HepG2 (cell line): ENCODE measurements around the gene PANK4. TPM values are rescaled to one million over a fixed set of nuclear protein-coding genes. Genes with fewer than 3 reads are reported as not detected.
A peak's percentile ranks its signal among the peaks of the same experiment; 100 is the strongest.

Source experiments
- FLYWCH1 ChIP-seq: sonication (generic); formaldehyde crosslinking; IDR thresholded peaks from 2 replicates; pipeline ENCODE4 v1.8.1; 2023; ENCODE audit warnings: mild to moderate bottlenecking, missing genetic modification reagents
- HNF4A ChIP-seq: sonication (generic); formaldehyde crosslinking; IDR thresholded peaks from 2 replicates; pipeline ENCODE4 v1.4.0; 2020; ENCODE audit warnings: missing genetic modification reagents
- JDP2 ChIP-seq: sonication (generic); formaldehyde crosslinking; IDR thresholded peaks from 2 replicates; pipeline ENCODE4 v1.8.1; 2022; ENCODE audit warnings: missing genetic modification reagents, borderline replicate concordance
- KAT2B ChIP-seq: fragments of 150-350 bp; IDR thresholded peaks from 2 replicates; pipeline ENCODE4 v1.6.1; 2014; ENCODE audit warnings: low read depth, low read length, borderline replicate concordance
- LCORL ChIP-seq, 2 experiments: fragments of 450-650 bp in 1 of 2; sonication (generic) in 1 of 2; formaldehyde crosslinking in 1 of 2; IDR thresholded peaks; 2 replicates each; pipeline versions ENCODE4 v1.5.0 to v1.6.1; 2017 to 2020; ENCODE audit warnings: antibody characterized with exemption in 1 of 2, missing genetic modification reagents in 1 of 2
- MAFG ChIP-seq: sonication (generic); formaldehyde crosslinking; IDR thresholded peaks from 2 replicates; pipeline ENCODE4 v1.5.1; 2020; ENCODE audit warnings: mild to moderate bottlenecking, missing genetic modification reagents
- POLR2AphosphoS5 ChIP-seq: IDR thresholded peaks from 2 replicates; pipeline ENCODE4 v1.6.1; 2012; ENCODE audit warnings: low read depth, low read length
- RFX1 ChIP-seq: fragments of 450-650 bp; IDR thresholded peaks from 2 replicates; pipeline ENCODE4 v1.6.1; 2017
- RXRA ChIP-seq: sonication (generic); formaldehyde crosslinking; IDR thresholded peaks from 2 replicates; pipeline ENCODE4 v1.5.1; 2020; ENCODE audit warnings: missing genetic modification reagents
- ZBTB38 ChIP-seq: sonication (generic); formaldehyde crosslinking; IDR thresholded peaks from 2 replicates; pipeline ENCODE4 v1.5.1; 2020; ENCODE audit warnings: mild to moderate bottlenecking, missing genetic modification reagents
- ZFP37 ChIP-seq: sonication (generic); formaldehyde crosslinking; IDR thresholded peaks from 2 replicates; pipeline ENCODE4 v1.4.0; 2020; ENCODE audit warnings: missing genetic modification reagents, borderline replicate concordance
- ZNF124 ChIP-seq: sonication (generic); formaldehyde crosslinking; IDR thresholded peaks from 2 replicates; pipeline ENCODE4 v1.4.0; 2020; ENCODE audit warnings: missing genetic modification reagents
- ZNF160 ChIP-seq: sonication (generic); formaldehyde crosslinking; IDR thresholded peaks from 2 replicates; pipeline ENCODE4 v1.8.0; 2022; ENCODE audit warnings: mild to moderate bottlenecking, inconsistent platforms, missing genetic modification reagents
- ZNF496 ChIP-seq: sonication (generic); formaldehyde crosslinking; IDR thresholded peaks from 2 replicates; pipeline ENCODE4 v1.8.1; 2023; ENCODE audit warnings: mild to moderate bottlenecking, moderate library complexity, missing genetic modification reagents; ENCODE audit not compliant: insufficient replicate concordance
- ZNF607 ChIP-seq: sonication (generic); formaldehyde crosslinking; IDR thresholded peaks from 2 replicates; pipeline ENCODE4 v1.5.1; 2020; ENCODE audit warnings: missing genetic modification reagents, mild to moderate bottlenecking, borderline replicate concordance
- ZNF772 ChIP-seq: sonication (generic); formaldehyde crosslinking; IDR thresholded peaks from 2 replicates; pipeline ENCODE4 v1.5.0; 2020; ENCODE audit warnings: mild to moderate bottlenecking, missing genetic modification reagents
- ZSCAN20 ChIP-seq: sonication (generic); formaldehyde crosslinking; IDR thresholded peaks from 2 replicates; pipeline ENCODE4 v1.4.0; 2020; ENCODE audit warnings: missing genetic modification reagents, mild to moderate bottlenecking, borderline replicate concordance
- ZSCAN21 ChIP-seq: sonication (generic); formaldehyde crosslinking; IDR thresholded peaks from 2 replicates; pipeline ENCODE4 v1.8.0; 2022; ENCODE audit warnings: mild to moderate bottlenecking, missing genetic modification reagents, moderate library complexity, borderline replicate concordance
- polyA plus RNA-seq, 8 experiments: library from polyadenylated mRNA; depleted of rRNA in 3 of 8; stranded (reverse) in 7 of 8; unstranded in 1 of 8; fragments of >200 nt; fragmentation: Illumina TruSeq in 4 of 8; extraction: Trizol in 4 of 8; gene quantifications; 2 replicates each; pipeline versions ENCODE4 v1.2.1 to v1.2.3, GENCODE V29; 2011 to 2016; ENCODE audit warnings: low read depth in 4 of 8, missing spikeins in 1 of 8, mixed read lengths in 1 of 8; ENCODE audit not compliant: insufficient read depth in 1 of 8
- total RNA-seq, 5 experiments: library from RNA; depleted of rRNA; stranded (reverse); fragments of >200 nt; fragmentation: Illumina TruSeq; extraction: Trizol; gene quantifications; 2 replicates each; pipeline ENCODE4 v1.2.3, GENCODE V29; 2016; ENCODE audit warnings: low read depth in 1 of 5
- TF ChIP-seq, protein P1 (sequence below): sonication (generic); formaldehyde crosslinking; IDR thresholded peaks from 2 replicates; pipeline ENCODE4 v1.5.1; 2020; ENCODE audit warnings: missing genetic modification reagents, mild to moderate bottlenecking, borderline replicate concordance
- TF ChIP-seq, protein P2 (sequence below): sonication (generic); formaldehyde crosslinking; IDR thresholded peaks from 2 replicates; pipeline ENCODE4 v1.5.0; 2020; ENCODE audit warnings: missing genetic modification reagents
- TF ChIP-seq, protein P3 (sequence below): IDR thresholded peaks from 2 replicates; pipeline ENCODE4 v1.4.0; 2020; ENCODE audit warnings: mild to moderate bottlenecking, missing genetic modification reagents
- TF ChIP-seq, protein P4 (sequence below): sonication (generic); formaldehyde crosslinking; IDR thresholded peaks from 2 replicates; pipeline ENCODE4 v1.5.0; 2020; ENCODE audit warnings: mild to moderate bottlenecking, missing genetic modification reagents

Gene PANK4
- total and polyA plus RNA-seq, 2 of the 13 experiments (the other 11 are each of a cell fraction or from before 2014, with no cell fraction given): 17.4 to 19.3 TPM

DNA sequence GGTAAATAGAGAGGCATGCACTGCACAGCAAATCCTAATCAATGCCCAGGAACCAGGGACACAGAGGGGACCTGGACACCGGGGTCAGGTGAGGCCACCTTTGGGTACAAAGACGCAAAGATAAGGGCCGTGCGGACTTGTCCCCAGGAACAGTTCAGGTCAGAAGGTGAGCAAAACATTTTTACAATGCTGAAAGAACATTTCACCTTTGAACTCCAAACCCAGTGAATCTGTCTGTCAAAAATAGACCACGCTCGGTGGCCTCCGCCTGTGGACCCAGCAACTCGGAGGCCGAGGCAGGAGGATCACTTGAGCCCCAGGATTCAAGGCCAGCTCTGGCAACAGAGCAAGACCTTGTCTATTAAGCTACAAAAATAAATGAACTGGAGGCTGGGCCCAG lies 45.0 kb upstream of the PANK4 start (continued):
- TF ChIP-seq, protein P1, sequence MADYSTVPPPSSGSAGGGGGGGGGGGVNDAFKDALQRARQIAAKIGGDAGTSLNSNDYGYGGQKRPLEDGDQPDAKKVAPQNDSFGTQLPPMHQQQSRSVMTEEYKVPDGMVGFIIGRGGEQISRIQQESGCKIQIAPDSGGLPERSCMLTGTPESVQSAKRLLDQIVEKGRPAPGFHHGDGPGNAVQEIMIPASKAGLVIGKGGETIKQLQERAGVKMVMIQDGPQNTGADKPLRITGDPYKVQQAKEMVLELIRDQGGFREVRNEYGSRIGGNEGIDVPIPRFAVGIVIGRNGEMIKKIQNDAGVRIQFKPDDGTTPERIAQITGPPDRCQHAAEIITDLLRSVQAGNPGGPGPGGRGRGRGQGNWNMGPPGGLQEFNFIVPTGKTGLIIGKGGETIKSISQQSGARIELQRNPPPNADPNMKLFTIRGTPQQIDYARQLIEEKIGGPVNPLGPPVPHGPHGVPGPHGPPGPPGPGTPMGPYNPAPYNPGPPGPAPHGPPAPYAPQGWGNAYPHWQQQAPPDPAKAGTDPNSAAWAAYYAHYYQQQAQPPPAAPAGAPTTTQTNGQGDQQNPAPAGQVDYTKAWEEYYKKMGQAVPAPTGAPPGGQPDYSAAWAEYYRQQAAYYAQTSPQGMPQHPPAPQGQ (CRISPR knock-in tag): no peak
- TF ChIP-seq ZNF607 (CRISPR knock-in tag) (0 out of 2 replicates have a peak, but pooled peaks have one; percentile 47), LCORL (IDR thresholded peaks at IDR 0.05) (no peak), LCORL (CRISPR knock-in tag; IDR thresholded peaks at IDR 0.05) (peak; percentile 91), ZNF496 (CRISPR knock-in tag) (no peak), ZSCAN21 (CRISPR knock-in tag) (no peak), MAFG (no peak), ZNF160 (0 out of 2 replicates have a peak, but pooled peaks have one; percentile 21), JDP2 (CRISPR knock-in tag) (no peak), ZNF124 (no peak), FLYWCH1 (no peak), ZFP37 (CRISPR knock-in tag) (no peak), ZBTB38 (CRISPR knock-in tag) (no peak), POLR2AphosphoS5 (no peak), RXRA (CRISPR knock-in tag) (peak; percentile 92), HNF4A (peak; percentile 90), RFX1 (no peak), ZSCAN20 (CRISPR knock-in tag) (0 out of 2 replicates have a peak, but pooled peaks have one; percentile 21), ZNF772 (0 out of 2 replicates have a peak, but pooled peaks have one; percentile 32), KAT2B (no peak)
- TF ChIP-seq, protein P2, sequence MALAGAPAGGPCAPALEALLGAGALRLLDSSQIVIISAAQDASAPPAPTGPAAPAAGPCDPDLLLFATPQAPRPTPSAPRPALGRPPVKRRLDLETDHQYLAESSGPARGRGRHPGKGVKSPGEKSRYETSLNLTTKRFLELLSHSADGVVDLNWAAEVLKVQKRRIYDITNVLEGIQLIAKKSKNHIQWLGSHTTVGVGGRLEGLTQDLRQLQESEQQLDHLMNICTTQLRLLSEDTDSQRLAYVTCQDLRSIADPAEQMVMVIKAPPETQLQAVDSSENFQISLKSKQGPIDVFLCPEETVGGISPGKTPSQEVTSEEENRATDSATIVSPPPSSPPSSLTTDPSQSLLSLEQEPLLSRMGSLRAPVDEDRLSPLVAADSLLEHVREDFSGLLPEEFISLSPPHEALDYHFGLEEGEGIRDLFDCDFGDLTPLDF (CRISPR knock-in tag): no peak
- TF ChIP-seq, protein P3, sequence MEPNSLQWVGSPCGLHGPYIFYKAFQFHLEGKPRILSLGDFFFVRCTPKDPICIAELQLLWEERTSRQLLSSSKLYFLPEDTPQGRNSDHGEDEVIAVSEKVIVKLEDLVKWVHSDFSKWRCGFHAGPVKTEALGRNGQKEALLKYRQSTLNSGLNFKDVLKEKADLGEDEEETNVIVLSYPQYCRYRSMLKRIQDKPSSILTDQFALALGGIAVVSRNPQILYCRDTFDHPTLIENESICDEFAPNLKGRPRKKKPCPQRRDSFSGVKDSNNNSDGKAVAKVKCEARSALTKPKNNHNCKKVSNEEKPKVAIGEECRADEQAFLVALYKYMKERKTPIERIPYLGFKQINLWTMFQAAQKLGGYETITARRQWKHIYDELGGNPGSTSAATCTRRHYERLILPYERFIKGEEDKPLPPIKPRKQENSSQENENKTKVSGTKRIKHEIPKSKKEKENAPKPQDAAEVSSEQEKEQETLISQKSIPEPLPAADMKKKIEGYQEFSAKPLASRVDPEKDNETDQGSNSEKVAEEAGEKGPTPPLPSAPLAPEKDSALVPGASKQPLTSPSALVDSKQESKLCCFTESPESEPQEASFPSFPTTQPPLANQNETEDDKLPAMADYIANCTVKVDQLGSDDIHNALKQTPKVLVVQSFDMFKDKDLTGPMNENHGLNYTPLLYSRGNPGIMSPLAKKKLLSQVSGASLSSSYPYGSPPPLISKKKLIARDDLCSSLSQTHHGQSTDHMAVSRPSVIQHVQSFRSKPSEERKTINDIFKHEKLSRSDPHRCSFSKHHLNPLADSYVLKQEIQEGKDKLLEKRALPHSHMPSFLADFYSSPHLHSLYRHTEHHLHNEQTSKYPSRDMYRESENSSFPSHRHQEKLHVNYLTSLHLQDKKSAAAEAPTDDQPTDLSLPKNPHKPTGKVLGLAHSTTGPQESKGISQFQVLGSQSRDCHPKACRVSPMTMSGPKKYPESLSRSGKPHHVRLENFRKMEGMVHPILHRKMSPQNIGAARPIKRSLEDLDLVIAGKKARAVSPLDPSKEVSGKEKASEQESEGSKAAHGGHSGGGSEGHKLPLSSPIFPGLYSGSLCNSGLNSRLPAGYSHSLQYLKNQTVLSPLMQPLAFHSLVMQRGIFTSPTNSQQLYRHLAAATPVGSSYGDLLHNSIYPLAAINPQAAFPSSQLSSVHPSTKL (CRISPR knock-in tag): 0 out of 2 replicates have a peak, but pooled peaks have one; percentile 34
- TF ChIP-seq, protein P4, sequence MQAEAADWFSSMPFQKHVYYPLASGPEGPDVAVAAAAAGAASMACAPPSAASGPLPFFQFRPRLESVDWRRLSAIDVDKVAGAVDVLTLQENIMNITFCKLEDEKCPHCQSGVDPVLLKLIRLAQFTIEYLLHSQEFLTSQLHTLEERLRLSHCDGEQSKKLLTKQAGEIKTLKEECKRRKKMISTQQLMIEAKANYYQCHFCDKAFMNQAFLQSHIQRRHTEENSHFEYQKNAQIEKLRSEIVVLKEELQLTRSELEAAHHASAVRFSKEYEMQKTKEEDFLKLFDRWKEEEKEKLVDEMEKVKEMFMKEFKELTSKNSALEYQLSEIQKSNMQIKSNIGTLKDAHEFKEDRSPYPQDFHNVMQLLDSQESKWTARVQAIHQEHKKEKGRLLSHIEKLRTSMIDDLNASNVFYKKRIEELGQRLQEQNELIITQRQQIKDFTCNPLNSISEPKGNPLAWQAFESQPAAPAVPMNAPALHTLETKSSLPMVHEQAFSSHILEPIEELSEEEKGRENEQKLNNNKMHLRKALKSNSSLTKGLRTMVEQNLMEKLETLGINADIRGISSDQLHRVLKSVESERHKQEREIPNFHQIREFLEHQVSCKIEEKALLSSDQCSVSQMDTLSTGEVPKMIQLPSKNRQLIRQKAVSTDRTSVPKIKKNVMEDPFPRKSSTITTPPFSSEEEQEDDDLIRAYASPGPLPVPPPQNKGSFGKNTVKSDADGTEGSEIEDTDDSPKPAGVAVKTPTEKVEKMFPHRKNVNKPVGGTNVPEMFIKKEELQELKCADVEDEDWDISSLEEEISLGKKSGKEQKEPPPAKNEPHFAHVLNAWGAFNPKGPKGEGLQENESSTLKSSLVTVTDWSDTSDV (CRISPR knock-in tag): no peak
